ENCODE measurements around the gene NFATC1.

NFATC1 gene

GRCh38 chr18:79395761-79396404 lies at the start of gene NFATC1:
NFATC1 (plus strand) TSS chr18:79395930; CDS start chr18:79396225, 295 bp downstream.
- Histone ChIP-seq H3K9ac (ENCODE audit: low read length in 5 of 5) (peak within 1 kb of the TSS in 4 of 5 donors; percentile 59 to 82 (median 73)), H3K27me3 (ENCODE audit: control insufficient read depth in 5 of 5, insufficient read depth in 4 of 5, low read length in 5 of 5) (peaks cover 3 to 7% (median 5%) of the 10 kb centered on the region in 5 donors), H3K9me3 (ENCODE audit: control insufficient read depth in 5 of 5, low read length in 5 of 5) (no peaks in the 10 kb centered on the region), H3K4me3 (ENCODE audit: low read depth in 1 of 5, low read length in 5 of 5) (peak within 1 kb of the TSS in 4 of 5 donors; percentile 65 to 77 (median 68)), H3K4me1 (ENCODE audit: control insufficient read depth in 5 of 5, insufficient read depth in 5 of 5, low read length in 5 of 5) (peaks cover 3 to 34% (median 31%) of the 10 kb centered on the region in 5 donors), H3K27ac (ENCODE audit: low read depth, low read length) (peak within 1 kb of the TSS; percentile 82), H3K36me3 (ENCODE audit: control insufficient read depth in 5 of 5, insufficient read depth in 5 of 5, low read length in 5 of 5) (no peaks in the 10 kb centered on the region)

DNA sequence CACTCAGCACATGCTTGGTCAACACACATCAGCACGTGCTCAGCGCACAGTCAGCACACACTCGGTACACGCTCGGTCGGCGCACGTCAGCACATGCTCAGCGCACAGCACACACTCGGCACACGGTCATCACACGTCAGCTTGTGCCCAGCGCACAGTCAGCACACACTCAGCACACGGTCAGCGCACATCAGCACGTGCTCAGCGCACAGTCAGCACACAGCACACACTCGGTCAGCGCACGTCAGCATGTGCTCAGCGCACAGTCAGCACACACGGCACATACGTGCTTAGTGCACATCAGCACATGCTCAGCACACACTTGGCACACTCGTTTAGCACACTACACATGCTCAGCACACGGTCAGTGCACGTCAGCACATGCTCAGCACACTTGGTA lies 49.7 kb upstream of the NFATC1 start:
- Histone ChIP-seq H3K9ac (ENCODE audit: low read length in 5 of 5) (no peak overlapping the region), H3K27ac (ENCODE audit: low read depth, low read length) (no peak overlapping the region), H3K27me3 (ENCODE audit: control insufficient read depth in 5 of 5, insufficient read depth in 4 of 5, low read length in 5 of 5) (no peaks in the 10 kb centered on the region), H3K4me1 (ENCODE audit: control insufficient read depth in 5 of 5, insufficient read depth in 5 of 5, low read length in 5 of 5) (no peaks in the 10 kb centered on the region), H3K4me3 (ENCODE audit: low read depth in 1 of 5, low read length in 5 of 5) (no peak overlapping the region), H3K36me3 (ENCODE audit: control insufficient read depth in 5 of 5, insufficient read depth in 5 of 5, low read length in 5 of 5) (peaks cover 0 to 79% (median 73%) of the 10 kb centered on the region in 5 donors), H3K9me3 (ENCODE audit: control insufficient read depth in 5 of 5, low read length in 5 of 5) (peaks cover 0 to 3% (median 0%) of the 10 kb centered on the region in 5 donors)

GRCh38 chr18:79348066-79348465 lies 47.7 kb upstream of the NFATC1 start:
- H3K27ac ChIP-seq (ENCODE audit: low read depth, low read length) = no peak overlapping the region
- H3K9me3 ChIP-seq (ENCODE audit: control insufficient read depth in 5 of 5, low read length in 5 of 5) = peaks cover 0 to 3% (median 0%) of the 10 kb centered on the region in 5 donors
- H3K36me3 ChIP-seq (ENCODE audit: control insufficient read depth in 5 of 5, insufficient read depth in 5 of 5, low read length in 5 of 5) = peaks cover 0 to 81% (median 77%) of the 10 kb centered on the region in 5 donors
- H3K9ac ChIP-seq (ENCODE audit: low read length in 5 of 5) = no peak overlapping the region
- no peaks in the 10 kb centered on the region for H3K27me3 ChIP-seq (ENCODE audit: control insufficient read depth in 5 of 5, insufficient read depth in 4 of 5, low read length in 5 of 5)
- H3K4me3 ChIP-seq (ENCODE audit: low read depth in 1 of 5, low read length in 5 of 5) = no peak overlapping the region
- H3K4me1 ChIP-seq (ENCODE audit: control insufficient read depth in 5 of 5, insufficient read depth in 5 of 5, low read length in 5 of 5) = no peaks in the 10 kb centered on the region

DNA sequence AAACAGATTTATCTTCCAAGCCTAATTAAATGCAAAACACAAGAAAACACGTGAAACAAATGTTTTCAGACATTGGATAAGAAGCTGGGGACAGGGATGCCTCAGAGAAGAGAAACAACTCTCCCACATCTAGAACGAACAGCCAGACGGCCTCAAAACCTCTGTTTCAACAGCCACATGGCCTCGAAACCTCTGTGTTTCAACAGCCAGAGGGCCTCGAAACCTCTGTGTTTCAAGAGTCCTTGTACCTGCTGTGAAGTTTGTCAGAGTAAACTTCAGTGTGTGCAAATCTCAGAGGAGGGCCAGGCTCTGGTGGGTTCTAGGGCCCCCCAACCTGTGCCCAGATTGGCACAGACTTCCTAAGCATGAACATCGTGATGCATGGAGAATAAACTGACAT lies 43.3 kb upstream of the NFATC1 start:
- Histone ChIP-seq H3K4me1 (ENCODE audit: control insufficient read depth in 5 of 5, insufficient read depth in 5 of 5, low read length in 5 of 5) (no peaks in the 10 kb centered on the region), H3K9me3 (ENCODE audit: control insufficient read depth in 5 of 5, low read length in 5 of 5) (no peaks in the 10 kb centered on the region), H3K4me3 (ENCODE audit: low read depth in 1 of 5, low read length in 5 of 5) (no peak overlapping the region), H3K9ac (ENCODE audit: low read length in 5 of 5) (no peak overlapping the region), H3K27me3 (ENCODE audit: control insufficient read depth in 5 of 5, insufficient read depth in 4 of 5, low read length in 5 of 5) (no peaks in the 10 kb centered on the region), H3K36me3 (ENCODE audit: control insufficient read depth in 5 of 5, insufficient read depth in 5 of 5, low read length in 5 of 5) (peaks cover 0 to 55% (median 46%) of the 10 kb centered on the region in 5 donors), H3K27ac (ENCODE audit: low read depth, low read length) (no peak overlapping the region)

- Histone ChIP-seq H3K9ac (ENCODE audit: low read length in 5 of 5) (no peak overlapping the region), H3K4me3 (ENCODE audit: low read depth in 1 of 5, low read length in 5 of 5) (no peak overlapping the region), H3K27me3 (ENCODE audit: control insufficient read depth in 5 of 5, insufficient read depth in 4 of 5, low read length in 5 of 5) (no peaks in the 10 kb centered on the region), H3K36me3 (ENCODE audit: control insufficient read depth in 5 of 5, insufficient read depth in 5 of 5, low read length in 5 of 5) (peaks cover 0 to 47% (median 38%) of the 10 kb centered on the region in 5 donors), H3K9me3 (ENCODE audit: control insufficient read depth in 5 of 5, low read length in 5 of 5) (no peaks in the 10 kb centered on the region), H3K27ac (ENCODE audit: low read depth, low read length) (no peak overlapping the region), H3K4me1 (ENCODE audit: control insufficient read depth in 5 of 5, insufficient read depth in 5 of 5, low read length in 5 of 5) (no peaks in the 10 kb centered on the region)
Observed at GRCh38 chr18:79353267-79353666, 42.5 kb upstream of the NFATC1 start.

GRCh38 chr18:79354350-79354749 lies 41.4 kb upstream of the NFATC1 start:
- Histone ChIP-seq H3K4me3 (ENCODE audit: low read depth in 1 of 5, low read length in 5 of 5) (no peak overlapping the region), H3K36me3 (ENCODE audit: control insufficient read depth in 5 of 5, insufficient read depth in 5 of 5, low read length in 5 of 5) (peaks cover 3 to 43% (median 36%) of the 10 kb centered on the region in 5 donors), H3K27me3 (ENCODE audit: control insufficient read depth in 5 of 5, insufficient read depth in 4 of 5, low read length in 5 of 5) (no peaks in the 10 kb centered on the region)

DNA sequence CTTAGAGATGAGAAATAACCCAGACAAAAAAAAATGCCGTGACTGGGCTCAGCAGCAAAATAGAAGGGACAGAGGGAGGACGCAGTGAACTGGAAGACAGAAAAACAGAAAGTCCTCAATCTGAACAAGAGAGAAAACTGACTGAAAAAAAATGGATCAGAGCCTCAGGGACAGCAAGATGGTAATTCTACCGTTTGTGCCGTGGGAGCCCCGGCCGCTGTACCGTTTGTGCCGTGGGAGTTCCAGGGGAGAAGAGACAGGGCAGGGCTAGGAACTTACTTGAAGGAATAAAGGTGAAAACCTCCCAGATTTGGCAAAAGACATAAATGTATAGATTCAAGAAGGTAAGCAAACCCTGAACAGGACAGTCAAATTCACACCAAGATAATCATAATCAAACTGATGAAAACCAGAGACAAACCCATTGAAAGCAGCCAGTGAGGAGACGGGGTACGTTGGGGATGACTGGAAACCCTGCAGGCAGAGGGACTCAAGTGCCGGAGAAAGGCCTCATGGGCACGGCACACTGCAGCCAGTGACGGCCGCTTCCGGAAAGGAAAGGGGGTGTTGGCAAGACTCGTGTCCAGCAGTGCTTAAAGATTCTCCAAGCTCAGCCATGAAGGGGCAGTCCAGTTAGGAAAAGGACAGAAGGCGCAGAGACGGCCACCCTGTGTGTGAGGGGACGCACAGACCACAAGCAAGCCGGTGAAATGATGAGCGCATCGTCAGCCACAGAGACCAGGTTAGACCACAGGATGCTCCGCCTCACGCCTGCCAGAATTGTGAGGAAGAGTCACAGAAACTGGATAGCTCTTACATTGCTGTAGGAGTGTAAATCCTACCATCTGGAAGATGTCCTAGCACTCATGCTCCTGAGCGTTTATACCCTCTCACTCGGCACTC lies 40.0 kb upstream of the NFATC1 start:
- Histone ChIP-seq H3K27ac (ENCODE audit: low read depth, low read length) (no peak overlapping the region), H3K4me1 (ENCODE audit: control insufficient read depth in 5 of 5, insufficient read depth in 5 of 5, low read length in 5 of 5) (no peaks in the 10 kb centered on the region), H3K36me3 (ENCODE audit: control insufficient read depth in 5 of 5, insufficient read depth in 5 of 5, low read length in 5 of 5) (peaks cover 13 to 44% (median 37%) of the 10 kb centered on the region in 5 donors), H3K9me3 (ENCODE audit: control insufficient read depth in 5 of 5, low read length in 5 of 5) (no peaks in the 10 kb centered on the region), H3K27me3 (ENCODE audit: control insufficient read depth in 5 of 5, insufficient read depth in 4 of 5, low read length in 5 of 5) (no peaks in the 10 kb centered on the region), H3K4me3 (ENCODE audit: low read depth in 1 of 5, low read length in 5 of 5) (no peak overlapping the region), H3K9ac (ENCODE audit: low read length in 5 of 5) (no peak overlapping the region)

More at GRCh38 chr18:79354350-79354749, 41.4 kb upstream of the NFATC1 start:
- no peak overlapping the region for H3K9ac ChIP-seq (ENCODE audit: low read length in 5 of 5)
- H3K27ac ChIP-seq (ENCODE audit: low read depth, low read length) = no peak overlapping the region
- no peaks in the 10 kb centered on the region for H3K9me3 ChIP-seq (ENCODE audit: control insufficient read depth in 5 of 5, low read length in 5 of 5)
- H3K4me1 ChIP-seq (ENCODE audit: control insufficient read depth in 5 of 5, insufficient read depth in 5 of 5, low read length in 5 of 5) = no peaks in the 10 kb centered on the region

GRCh38 chr18:79356435-79356834 lies 39.3 kb upstream of the NFATC1 start:
- no peak overlapping the region for H3K9ac ChIP-seq (ENCODE audit: low read length in 5 of 5)
- no peaks in the 10 kb centered on the region for H3K4me1 ChIP-seq (ENCODE audit: control insufficient read depth in 5 of 5, insufficient read depth in 5 of 5, low read length in 5 of 5)
- H3K27me3 ChIP-seq (ENCODE audit: control insufficient read depth in 5 of 5, insufficient read depth in 4 of 5, low read length in 5 of 5) = no peaks in the 10 kb centered on the region
- peaks cover 17 to 52% (median 44%) of the 10 kb centered on the region in 5 donors for H3K36me3 ChIP-seq (ENCODE audit: control insufficient read depth in 5 of 5, insufficient read depth in 5 of 5, low read length in 5 of 5)
- no peak overlapping the region for H3K4me3 ChIP-seq (ENCODE audit: low read depth in 1 of 5, low read length in 5 of 5)
- no peak overlapping the region for H3K27ac ChIP-seq (ENCODE audit: low read depth, low read length)
- H3K9me3 ChIP-seq (ENCODE audit: control insufficient read depth in 5 of 5, low read length in 5 of 5) = no peaks in the 10 kb centered on the region

DNA sequence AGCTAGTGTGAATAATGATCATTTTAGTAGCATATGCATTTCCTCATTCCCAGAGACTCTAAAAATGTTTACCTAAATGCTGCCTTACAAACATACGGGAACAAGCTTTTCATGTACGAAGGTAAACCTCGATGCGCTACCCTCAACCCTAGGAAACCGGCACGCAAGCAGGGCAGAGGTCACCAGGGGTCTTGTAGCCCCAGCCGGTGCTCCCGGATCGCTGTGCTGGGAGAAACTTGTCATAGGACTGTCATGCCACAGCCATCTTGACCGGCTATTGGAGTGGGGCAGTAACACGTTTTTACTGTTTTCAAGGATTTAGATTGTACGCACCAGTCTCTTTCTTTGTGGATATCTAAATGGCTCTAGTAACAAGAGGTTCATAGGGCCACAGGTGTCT lies 34.8 kb upstream of the NFATC1 start:
- Histone ChIP-seq H3K4me1 (ENCODE audit: control insufficient read depth in 5 of 5, insufficient read depth in 5 of 5, low read length in 5 of 5) (no peaks in the 10 kb centered on the region), H3K9ac (ENCODE audit: low read length in 5 of 5) (no peak overlapping the region), H3K4me3 (ENCODE audit: low read depth in 1 of 5, low read length in 5 of 5) (no peak overlapping the region), H3K27me3 (ENCODE audit: control insufficient read depth in 5 of 5, insufficient read depth in 4 of 5, low read length in 5 of 5) (no peaks in the 10 kb centered on the region), H3K27ac (ENCODE audit: low read depth, low read length) (no peak overlapping the region), H3K9me3 (ENCODE audit: control insufficient read depth in 5 of 5, low read length in 5 of 5) (no peaks in the 10 kb centered on the region), H3K36me3 (ENCODE audit: control insufficient read depth in 5 of 5, insufficient read depth in 5 of 5, low read length in 5 of 5) (peaks cover 28 to 53% (median 51%) of the 10 kb centered on the region in 5 donors)

All from subcutaneous abdominal adipose tissue (tissue), 5 donors.